ENCODE data around the gene GDF15.

- no peak for TF ChIP-seq CTCF (IDR thresholded peaks at IDR 0.05)
- TF ChIP-seq POLR2A (IDR thresholded peaks at IDR 0.05) = no peak
These were observed 41.8 kb downstream of the GDF15 start for GRCh38 chr19:18427743-18428113.
